WTC11 (cell line): ENCODE measurements around the gene MIR17HG. TPM values are rescaled to one million over a fixed set of nuclear protein-coding genes. Genes with fewer than 3 reads are reported as not detected.

Experiments
- total RNA-seq: library from RNA; stranded (reverse); gene quantifications from 3 replicates; pipeline ENCODE4 v1.2.3, GENCODE V29; 2021

MIR17HG gene
- total RNA-seq, 1 experiment from 2014 or later, result 37.1 TPM

Other genes starting within 250 kb of the MIR17HG start
- 0.46 to 0.89 TPM (median 0.50 TPM) in 3 replicates for gene GPC5, start 50.9 kb downstream of the MIR17HG start, total RNA-seq